Common myeloid progenitor, CD34-positive (primary cell): ENCODE data around the gene KCNN2.

Source experiments
- CTCF ChIA-PET: fragments of 350-600 bp; sonication (Branson Sonifier 250); formaldehyde crosslinking; loops from one replicate; lab custom pipeline; 2021; ENCODE audit warnings: antibody characterized with exemption; lab: Charles Lee
- POLR2A ChIA-PET: fragments of 350-600 bp; sonication (Branson Sonifier 250); formaldehyde crosslinking; loops from one replicate; lab custom pipeline; 2021; ENCODE audit warnings: antibody characterized with exemption; lab: Charles Lee
- DNase-seq, 3 donors: peaks; one replicate each; pipeline versions ENCODE4 v3.0.0 to v3.0.0-alpha.2; 2013
- H3K27ac ChIP-seq, 2 experiments: 1 replicate in 1 of 2; 2 replicates in 1 of 2; pipeline ENCODE4 v1.7.0; 2013; ENCODE audit warnings: inconsistent platforms in 2 of 2, low read length in 2 of 2, mild to moderate bottlenecking in 2 of 2, low read depth in 1 of 2, moderate library complexity in 1 of 2; ENCODE audit not compliant: severe bottlenecking in 2 of 2, insufficient read depth in 1 of 2, poor library complexity in 1 of 2
- H3K27me3 ChIP-seq, 5 experiments: replicated peaks in 2 of 5; 1 replicate in 3 of 5; 2 replicates in 2 of 5; pipeline versions ENCODE4 v1.6.1 to v1.7.0; 2013; ENCODE audit warnings: low read length in 4 of 5, mild to moderate bottlenecking in 2 of 5, moderate library complexity in 2 of 5, inconsistent platforms in 1 of 5; ENCODE audit not compliant: insufficient read depth in 5 of 5, control insufficient read depth in 4 of 5
- H3K36me3 ChIP-seq, 4 experiments: 1 replicate in 2 of 4; 2 replicates in 2 of 4; pipeline versions ENCODE4 v1.6.1 to v1.7.0; 2013; ENCODE audit warnings: low read length in 3 of 4, control low read depth in 1 of 4, mild to moderate bottlenecking in 1 of 4; ENCODE audit not compliant: control insufficient read depth in 4 of 4, insufficient read depth in 4 of 4
- H3K4me1 ChIP-seq, 4 experiments: 1 replicate in 3 of 4; 2 replicates in 1 of 4; pipeline versions ENCODE4 v1.6.1 to v1.7.1; 2013; ENCODE audit warnings: low read length in 3 of 4, mild to moderate bottlenecking in 3 of 4, control low read depth in 1 of 4, inconsistent platforms in 1 of 4, moderate library complexity in 1 of 4; ENCODE audit not compliant: control insufficient read depth in 4 of 4, insufficient read depth in 4 of 4; ENCODE audit errors: control extremely low read depth in 1 of 4
- H3K4me3 ChIP-seq, 7 experiments: 1 replicate in 4 of 7; 2 replicates in 3 of 7; pipeline versions ENCODE4 v1.5.1 to v1.7.0; 2013; ENCODE audit warnings: mild to moderate bottlenecking in 7 of 7, low read length in 6 of 7, moderate library complexity in 6 of 7, inconsistent platforms in 2 of 7, low read depth in 2 of 7, control low read depth in 1 of 7; ENCODE audit not compliant: insufficient read depth in 4 of 7, control insufficient read depth in 1 of 7; ENCODE audit errors: extremely low read depth in 1 of 7
- H3K9me3 ChIP-seq, 5 experiments: 1 replicate in 4 of 5; 2 replicates in 1 of 5; pipeline versions ENCODE4 v1.6.1 to v1.7.1; 2013; ENCODE audit warnings: low read length in 4 of 5, mild to moderate bottlenecking in 2 of 5, inconsistent platforms in 1 of 5, low read depth in 1 of 5, moderate library complexity in 1 of 5; ENCODE audit not compliant: control insufficient read depth in 4 of 5, insufficient read depth in 2 of 5; ENCODE audit errors: control extremely low read depth in 1 of 5
- WGBS: methylation state at CpG from one replicate; pipeline ENCODE4 v1.1.5; 2013; ENCODE audit not compliant: insufficient coverage; 5-methylcytosine and 5-hydroxymethylcytosine counted together

The KCNN2 gene

DNA sequence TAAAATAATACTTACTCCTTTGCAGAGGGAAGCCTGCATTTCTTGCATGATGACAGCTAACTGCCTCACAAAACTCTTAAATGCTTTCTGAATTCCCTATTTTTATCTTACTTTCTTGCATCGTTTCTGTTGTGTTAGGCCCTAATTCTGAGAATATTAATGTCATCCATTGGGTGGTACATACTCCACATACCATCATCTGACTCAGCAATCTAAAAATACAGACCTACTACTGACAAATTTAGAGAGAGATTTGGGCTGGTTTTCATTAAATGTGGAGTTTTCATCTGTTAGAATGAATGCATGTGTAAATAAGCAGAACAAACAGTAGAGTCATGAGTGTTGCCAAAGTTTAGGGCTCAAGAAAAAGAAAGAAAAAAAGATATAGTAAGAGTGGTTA lies 26.5 kb upstream of the KCNN2 start:
- ChIA-PET POLR2A (no interaction called here), CTCF (no interaction called here)
- no peak for DNase-seq
- Histone ChIP-seq H3K4me3 (no peak overlapping the region), H3K27me3 (peaks cover 0 to 4% (median 0%) of the 10 kb centered on the region in 5 experiments), H3K36me3 (no peaks in the 10 kb centered on the region), H3K27ac (no peak overlapping the region), H3K4me1 (no peaks in the 10 kb centered on the region), H3K9me3 (peaks cover 0 to 5% (median 0%) of the 10 kb centered on the region in 5 experiments)
- WGBS: no CpG with 5 or more reads among the region's 1 CpG

DNA sequence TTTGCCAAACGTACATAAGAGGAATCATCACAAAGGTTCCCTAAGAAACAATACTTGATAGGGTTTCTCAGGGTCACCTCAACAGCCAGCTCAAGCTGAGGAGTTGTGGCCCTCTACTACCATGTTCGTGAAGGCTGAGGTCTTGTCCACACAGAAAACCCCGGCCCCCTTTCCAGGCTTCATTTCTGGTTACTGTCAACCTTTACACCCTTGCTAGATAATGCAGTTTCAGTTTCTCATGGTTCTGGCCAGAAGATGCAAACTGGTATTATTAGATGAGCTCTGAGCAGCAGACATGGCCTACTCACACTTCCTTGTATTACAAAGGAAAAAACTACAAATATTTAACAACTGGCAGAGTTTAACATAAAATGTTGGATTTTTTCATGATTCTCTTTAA lies 22.8 kb upstream of the KCNN2 start:
- POLR2A ChIA-PET: no interaction called here
- DNase-seq: no peak
- 100% methylated on average over 3 of the region's 3 CpGs for WGBS

DNA sequence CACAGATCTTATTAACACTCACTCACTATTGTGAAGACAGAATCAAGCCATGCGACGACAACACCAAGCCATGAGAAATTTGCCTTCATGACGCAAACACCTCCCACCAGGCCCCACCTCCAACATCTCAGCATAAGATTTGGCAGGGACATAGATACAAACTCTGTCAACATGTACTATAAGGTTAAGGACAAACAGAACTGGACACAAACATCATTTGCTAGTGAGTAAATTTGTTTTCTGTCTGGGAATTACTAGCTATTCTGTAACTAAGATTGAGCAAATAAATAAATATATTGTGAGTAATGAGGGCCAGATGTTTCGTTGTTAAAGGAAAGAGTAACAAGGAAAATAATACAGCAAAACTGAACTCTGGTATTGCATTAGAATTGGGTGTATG lies 15.7 kb upstream of the KCNN2 start:
- no peaks in the 10 kb centered on the region for H3K4me1 ChIP-seq
- H3K27me3 ChIP-seq: peaks cover 0 to 8% (median 0%) of the 10 kb centered on the region in 5 experiments
- peaks cover 0 to 3% (median 0%) of the 10 kb centered on the region in 5 experiments for H3K9me3 ChIP-seq
- H3K36me3 ChIP-seq: no peaks in the 10 kb centered on the region
- ChIA-PET CTCF (no interaction called here), POLR2A (no interaction called here)
- no peak for DNase-seq
- no peak overlapping the region for H3K4me3 ChIP-seq
- WGBS: 100% methylated on average over 1 of the region's 4 CpGs
- H3K27ac ChIP-seq: no peak overlapping the region

More for the DNA sequence above, 22.8 kb upstream of the KCNN2 start:
- Histone ChIP-seq H3K36me3 (no peaks in the 10 kb centered on the region), H3K27me3 (peaks cover 0 to 2% (median 0%) of the 10 kb centered on the region in 5 experiments), H3K27ac (no peak overlapping the region), H3K4me3 (no peak overlapping the region), H3K9me3 (peaks cover 0 to 5% (median 0%) of the 10 kb centered on the region in 5 experiments), H3K4me1 (no peaks in the 10 kb centered on the region)
- CTCF ChIA-PET: no interaction called here

DNA sequence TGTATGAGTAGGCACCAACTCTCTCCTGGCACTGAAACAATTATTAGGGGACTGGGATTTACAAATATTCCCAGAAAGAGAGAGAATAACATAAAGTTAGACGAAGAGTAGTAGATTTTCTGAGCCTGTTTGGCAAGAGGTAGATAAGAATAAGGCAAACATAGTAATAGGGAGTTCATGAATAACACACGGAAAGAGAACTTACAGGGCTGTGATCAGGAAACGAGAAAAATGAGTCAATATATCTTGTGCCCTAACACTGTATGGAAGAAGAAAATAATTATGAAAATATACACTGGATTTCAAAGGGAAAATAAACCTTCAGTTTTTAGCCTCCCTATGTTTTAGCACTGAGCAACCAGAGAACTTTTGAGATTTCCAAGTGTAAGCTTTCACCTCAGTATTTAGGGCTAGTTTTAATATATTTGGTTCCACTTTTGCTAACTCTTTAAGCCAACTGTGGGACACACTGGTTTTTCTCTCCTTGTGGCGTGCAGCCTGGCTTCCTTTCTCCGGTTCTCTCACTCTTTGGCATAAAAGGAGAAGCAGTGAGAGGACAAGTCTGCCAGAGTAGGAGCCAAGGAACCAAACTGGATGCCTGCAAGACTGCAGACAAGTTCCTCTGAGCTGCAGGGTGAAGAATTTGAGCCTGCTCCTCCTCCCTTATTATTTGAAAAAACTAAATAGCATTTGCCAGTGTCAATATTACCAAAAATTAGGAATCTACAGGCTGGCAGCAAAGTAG lies 6.6 kb upstream of the KCNN2 start:
- no peaks in the 10 kb centered on the region for H3K4me1 ChIP-seq
- DNase-seq: peak in 1 of 3 donors; percentile 4
- no peaks in the 10 kb centered on the region for H3K36me3 ChIP-seq
- POLR2A ChIA-PET: no interaction called here
- H3K4me3 ChIP-seq: no peak overlapping the region
- CTCF ChIA-PET: no interaction called here
- H3K9me3 ChIP-seq: peaks cover 0 to 1% (median 0%) of the 10 kb centered on the region in 5 experiments
- H3K27ac ChIP-seq: no peak overlapping the region
- WGBS: 47% methylated on average over 2 of the region's 5 CpGs
- H3K27me3 ChIP-seq: peaks cover 8 to 38% (median 24%) of the 10 kb centered on the region in 5 experiments

DNA sequence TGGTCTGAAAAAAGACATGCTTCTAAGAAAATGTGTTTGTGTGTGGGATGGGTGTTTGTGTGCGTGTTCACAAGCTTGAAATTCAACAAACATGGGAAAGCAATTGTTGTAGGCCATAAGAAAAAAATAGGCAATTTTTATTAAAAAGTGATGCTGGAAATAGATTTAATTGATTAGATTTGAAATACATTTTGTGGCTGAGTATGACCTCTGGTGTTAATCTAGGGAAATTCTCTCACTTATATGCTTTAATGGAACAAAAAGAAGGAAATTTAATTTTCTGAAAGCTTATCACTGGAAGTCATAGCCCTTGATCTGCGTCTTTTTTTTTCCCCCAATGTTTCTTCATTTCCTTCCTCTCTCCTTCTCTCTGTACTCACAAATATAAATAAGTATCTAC lies 3.5 kb upstream of the KCNN2 start:
- no peaks in the 10 kb centered on the region for H3K36me3 ChIP-seq
- CTCF ChIA-PET: no interaction called here
- peaks cover 0 to 24% (median 14%) of the 10 kb centered on the region in 4 experiments for H3K4me1 ChIP-seq
- WGBS: 46% methylated on average over 2 of the region's 2 CpGs
- no peak overlapping the region for H3K27ac ChIP-seq
- no peak for DNase-seq
- H3K9me3 ChIP-seq: no peaks in the 10 kb centered on the region
- peaks cover 9 to 64% (median 50%) of the 10 kb centered on the region in 5 experiments for H3K27me3 ChIP-seq
- H3K4me3 ChIP-seq: no peak overlapping the region
- POLR2A ChIA-PET: no interaction called here

DNA sequence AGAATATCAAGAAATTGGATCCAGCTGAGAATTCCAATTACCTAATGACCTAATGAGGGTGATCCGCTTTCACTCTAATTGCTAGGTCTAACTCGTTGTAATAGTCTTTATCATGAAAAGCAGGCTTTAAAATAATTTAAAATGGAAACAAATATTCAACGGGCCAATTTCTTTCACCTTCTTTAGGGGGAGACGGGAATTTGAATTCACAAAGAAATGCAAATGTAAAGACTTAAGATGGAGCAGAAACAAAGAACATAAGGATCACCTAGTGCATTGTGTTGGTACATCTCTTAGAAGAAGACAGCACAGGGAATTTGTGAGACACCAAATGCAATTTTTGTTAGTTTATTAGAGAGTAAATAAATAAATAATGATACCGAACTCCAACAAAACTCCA lies 1.5 kb upstream of the KCNN2 start:
- DNase-seq: no peak
- 20% methylated on average over 2 of the region's 5 CpGs for WGBS
- no peak overlapping the region for H3K4me3 ChIP-seq
- no peaks in the 10 kb centered on the region for H3K9me3 ChIP-seq
- H3K27ac ChIP-seq: no peak overlapping the region
- peaks cover 0 to 26% (median 14%) of the 10 kb centered on the region in 4 experiments for H3K4me1 ChIP-seq
- peaks cover 11 to 78% (median 56%) of the 10 kb centered on the region in 5 experiments for H3K27me3 ChIP-seq
- POLR2A ChIA-PET: no interaction called here
- CTCF ChIA-PET: no interaction called here
- H3K36me3 ChIP-seq: no peaks in the 10 kb centered on the region
